ENCODE results near the gene NARS2.

DNA sequence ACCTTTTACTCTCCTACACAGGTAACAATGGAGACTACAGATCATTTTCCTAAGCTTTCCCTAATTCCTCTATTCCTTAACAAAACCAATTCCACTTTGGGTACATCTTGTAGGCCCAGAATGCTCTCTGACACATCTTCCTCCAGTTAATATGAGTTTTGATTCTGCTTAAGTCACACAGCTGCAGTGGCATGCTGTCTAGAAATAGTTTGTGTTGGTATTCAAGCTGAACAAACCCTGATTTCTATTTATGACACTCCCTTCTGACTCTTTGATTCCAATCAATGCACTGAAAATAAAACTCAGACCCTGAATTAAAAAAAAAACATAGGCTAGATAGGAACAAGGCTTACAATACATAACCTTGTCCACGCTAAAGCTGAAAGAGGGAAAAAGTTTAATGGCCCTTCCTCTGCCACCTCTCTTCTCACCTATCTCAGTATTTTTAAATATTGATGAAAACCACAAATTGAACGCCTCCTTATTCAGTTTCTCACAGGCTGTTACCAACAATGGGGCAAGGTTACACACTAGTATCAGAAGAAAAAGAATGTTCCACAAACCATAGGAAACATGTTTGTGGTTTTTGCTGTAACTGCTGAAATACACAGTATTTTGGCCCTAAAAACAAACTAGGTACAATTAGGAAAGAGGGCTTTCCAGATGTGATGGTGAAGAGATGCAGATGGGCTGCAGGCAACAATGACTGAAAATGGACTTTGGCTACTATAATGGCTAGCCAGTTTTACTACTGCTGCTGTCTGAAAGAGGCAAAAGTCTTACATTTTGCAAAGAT is 121.3 kb downstream of the NARS2 start:
- TF ChIP-seq, protein P1, sequence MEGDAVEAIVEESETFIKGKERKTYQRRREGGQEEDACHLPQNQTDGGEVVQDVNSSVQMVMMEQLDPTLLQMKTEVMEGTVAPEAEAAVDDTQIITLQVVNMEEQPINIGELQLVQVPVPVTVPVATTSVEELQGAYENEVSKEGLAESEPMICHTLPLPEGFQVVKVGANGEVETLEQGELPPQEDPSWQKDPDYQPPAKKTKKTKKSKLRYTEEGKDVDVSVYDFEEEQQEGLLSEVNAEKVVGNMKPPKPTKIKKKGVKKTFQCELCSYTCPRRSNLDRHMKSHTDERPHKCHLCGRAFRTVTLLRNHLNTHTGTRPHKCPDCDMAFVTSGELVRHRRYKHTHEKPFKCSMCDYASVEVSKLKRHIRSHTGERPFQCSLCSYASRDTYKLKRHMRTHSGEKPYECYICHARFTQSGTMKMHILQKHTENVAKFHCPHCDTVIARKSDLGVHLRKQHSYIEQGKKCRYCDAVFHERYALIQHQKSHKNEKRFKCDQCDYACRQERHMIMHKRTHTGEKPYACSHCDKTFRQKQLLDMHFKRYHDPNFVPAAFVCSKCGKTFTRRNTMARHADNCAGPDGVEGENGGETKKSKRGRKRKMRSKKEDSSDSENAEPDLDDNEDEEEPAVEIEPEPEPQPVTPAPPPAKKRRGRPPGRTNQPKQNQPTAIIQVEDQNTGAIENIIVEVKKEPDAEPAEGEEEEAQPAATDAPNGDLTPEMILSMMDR (IDR thresholded peaks at IDR 0.05): no peak
- TF ChIP-seq POLR2A (IDR thresholded peaks at IDR 0.05): no peak
